Measurements from ENCODE around the gene PLPP1. TPM values are rescaled to one million over a fixed set of nuclear protein-coding genes. Genes with fewer than 3 reads are reported as not detected.

PLPP1 gene
- total and polyA plus RNA-seq, 2 of the 8 experiments (the other 6 are each of a cell fraction or from before 2014, with no cell fraction given), result 43.7 to 91.3 TPM

DNA sequence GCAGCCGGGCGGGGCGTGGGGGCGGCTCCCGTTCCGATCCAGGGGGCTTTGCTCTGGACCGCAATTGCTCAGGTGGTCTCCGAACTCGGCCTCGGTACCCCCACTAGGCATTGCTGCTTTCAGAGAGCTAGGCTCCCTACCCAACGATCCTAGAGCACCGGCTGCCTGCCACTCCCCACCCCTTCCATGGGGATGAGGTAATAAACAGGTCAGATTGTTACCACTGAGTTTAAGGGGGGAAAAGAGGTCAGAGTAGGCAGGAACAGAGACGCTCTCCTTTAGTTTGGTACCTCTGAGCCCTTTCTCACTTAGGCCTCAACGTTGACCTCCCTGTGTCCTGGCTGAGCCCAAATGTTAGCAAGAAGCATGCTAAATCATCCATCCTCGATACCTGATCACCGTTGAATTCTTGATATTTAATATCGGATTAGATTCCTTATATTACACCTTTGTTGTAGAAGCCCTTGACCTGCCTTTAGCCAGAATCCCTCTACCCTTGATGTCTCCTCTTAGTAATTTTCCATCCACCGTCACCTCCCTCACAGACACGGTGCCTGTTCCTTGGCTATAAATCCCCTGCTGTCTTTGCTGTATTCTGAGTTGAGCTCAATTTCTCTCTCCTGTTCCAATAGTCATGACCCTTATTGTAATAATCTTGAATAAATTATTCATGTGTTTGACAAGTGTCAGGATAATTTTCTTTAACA is 588 bp upstream of the PLPP1 start:
- peaks cover 0 to 10% (median 5%) of the 10 kb centered on the region in 4 experiments; a peak in 4 of 7 replicates for H3K4me1 ChIP-seq (replicated peaks in 1 of 4; ENCODE audit: control insufficient read depth in 3 of 4, insufficient read depth in 4 of 4, low read length in 3 of 4)
- 0 out of 2 replicates have a peak overlapping the region, but pooled peaks have one; percentile 23 for H2BK20ac ChIP-seq (ENCODE audit: low read length)
- no peaks in the 10 kb centered on the region for H3K27me3 ChIP-seq (replicated peaks in 1 of 4; ENCODE audit: control insufficient read depth in 3 of 4, extremely low read depth in 1 of 4, insufficient read depth in 3 of 4, low read length in 3 of 4)
- H2BK12ac ChIP-seq (ENCODE audit: low read depth, low read length), result peak overlapping the region; percentile 62
- no peak overlapping the region for H3K23ac ChIP-seq (ENCODE audit: insufficient read length)
- peak overlapping the region; percentile 88; the same call in 1 of the 2 replicates for H2BK15ac ChIP-seq (ENCODE audit: low read length)
- peak overlapping the region; percentile 80; the same call in 1 of the 2 replicates for H3K18ac ChIP-seq (ENCODE audit: extremely low read depth, low read length)
- peak overlapping the region; percentile 73 to 80 (median 79) for H3K4me3 ChIP-seq (ENCODE audit: extremely low read depth in 1 of 4, insufficient read depth in 2 of 4, low read depth in 3 of 4, low read length in 4 of 4)
- DNase-seq (ENCODE audit: low read depth in 1 of 2, low spot score in 2 of 2) (peak in 1 of 2 experiments; percentile 17), FAIRE-seq (peak; percentile 84)
- no peak overlapping the region for H3K14ac ChIP-seq (ENCODE audit: insufficient read length)
- H2AK5ac ChIP-seq (ENCODE audit: low read depth, low read length), result no peak overlapping the region; the same call in 1 of the 2 replicates
- peaks cover 26 to 42% of the 10 kb centered on the region in 2 experiments for H3K79me2 ChIP-seq (ENCODE audit: control insufficient read depth in 1 of 2, insufficient read depth in 2 of 2, low read length in 2 of 2)
- H3K56ac ChIP-seq (replicated peaks; ENCODE audit: insufficient read length, low read depth, low read length), result peak overlapping the region; percentile 80
- H2BK5ac ChIP-seq (ENCODE audit: low read depth, low read length), result peak overlapping the region; percentile 94
- peaks cover 18% of the 10 kb centered on the region for H3K23me2 ChIP-seq (ENCODE audit: low read depth, low read length)
- ChIA-PET CTCF (ENCODE audit: partially characterized antibody) (interaction anchor here (1.5 to 2.2 kb wide), 2 partner anchors 10 to 59 kb away, joined by 4 to 6 read pairs; no protein-coding TSS in a partner anchor), POLR2A (ENCODE audit: partially characterized antibody) (interaction anchor here (0.8 to 2.0 kb wide), 11 partner anchors 9 to 94 kb away, joined by 3 to 4 read pairs (median 3); no protein-coding TSS in a partner anchor)
- H3K79me1 ChIP-seq (ENCODE audit: low read depth, low read length), result peaks cover 6% of the 10 kb centered on the region
- peak overlapping the region; percentile 88 for H4K5ac ChIP-seq (ENCODE audit: insufficient read length, low read depth, low read length)
- peak overlapping the region in 3 of 4 experiments; percentile 59 to 70 (median 64); a peak in 5 of 7 replicates for H3K9ac ChIP-seq (replicated peaks in 1 of 4; ENCODE audit: extremely low read depth in 1 of 4, low read depth in 3 of 4, low read length in 3 of 4)
- H3K4me2 ChIP-seq (ENCODE audit: insufficient read depth in 1 of 2, low read depth in 2 of 2, low read length in 2 of 2), result peak overlapping the region; percentile 81 to 83
- H2BK120ac ChIP-seq (replicated peaks; ENCODE audit: low read depth, low read length), result no peak overlapping the region
- peak overlapping the region; percentile 57 for H4K91ac ChIP-seq (replicated peaks; ENCODE audit: insufficient read length, low read length)
- no peaks in the 10 kb centered on the region for H3K9me3 ChIP-seq (ENCODE audit: insufficient read depth in 2 of 2, low read depth in 1 of 2, low read length in 1 of 2)
- peaks cover 8 to 9% of the 10 kb centered on the region in 2 experiments for H4K20me1 ChIP-seq (replicated peaks in 1 of 2; ENCODE audit: control insufficient read depth in 1 of 2, insufficient read depth in 2 of 2, low read length in 2 of 2)
- peaks cover 0 to 5% (median 1%) of the 10 kb centered on the region in 4 experiments; a peak in 3 of 8 replicates for H3K36me3 ChIP-seq (ENCODE audit: control insufficient read depth in 2 of 4, insufficient read depth in 4 of 4, low read length in 3 of 4)
- WGBS, 2 experiments (ENCODE audit: extremely low coverage in 1 of 2, insufficient coverage in 1 of 2, insufficient read length in 1 of 2, insufficient replicate concordance in 2 of 2, low coverage in 1 of 2, low lambda C conversion rate in 2 of 2, missing lambda C conversion rate in 1 of 2), result 9% methylated on average over 19 of the region's 19 CpGs; no CpG with 5 or more reads in 1 of the 2 experiments
- H2AFZ ChIP-seq (ENCODE audit: low read length), result peak overlapping the region; percentile 74
- H4K8ac ChIP-seq (ENCODE audit: extremely low read depth, insufficient read depth, low read length), result peak overlapping the region; percentile 92; the same call in 1 of the 2 replicates
- H3K27ac ChIP-seq (ENCODE audit: low read depth, low read length), result peak overlapping the region; percentile 84; the same call in 1 of the 2 replicates
- H3K4ac ChIP-seq (replicated peaks; ENCODE audit: insufficient read length, low read depth, low read length), result peak overlapping the region; percentile 96
- TF ChIP-seq, protein P1, sequence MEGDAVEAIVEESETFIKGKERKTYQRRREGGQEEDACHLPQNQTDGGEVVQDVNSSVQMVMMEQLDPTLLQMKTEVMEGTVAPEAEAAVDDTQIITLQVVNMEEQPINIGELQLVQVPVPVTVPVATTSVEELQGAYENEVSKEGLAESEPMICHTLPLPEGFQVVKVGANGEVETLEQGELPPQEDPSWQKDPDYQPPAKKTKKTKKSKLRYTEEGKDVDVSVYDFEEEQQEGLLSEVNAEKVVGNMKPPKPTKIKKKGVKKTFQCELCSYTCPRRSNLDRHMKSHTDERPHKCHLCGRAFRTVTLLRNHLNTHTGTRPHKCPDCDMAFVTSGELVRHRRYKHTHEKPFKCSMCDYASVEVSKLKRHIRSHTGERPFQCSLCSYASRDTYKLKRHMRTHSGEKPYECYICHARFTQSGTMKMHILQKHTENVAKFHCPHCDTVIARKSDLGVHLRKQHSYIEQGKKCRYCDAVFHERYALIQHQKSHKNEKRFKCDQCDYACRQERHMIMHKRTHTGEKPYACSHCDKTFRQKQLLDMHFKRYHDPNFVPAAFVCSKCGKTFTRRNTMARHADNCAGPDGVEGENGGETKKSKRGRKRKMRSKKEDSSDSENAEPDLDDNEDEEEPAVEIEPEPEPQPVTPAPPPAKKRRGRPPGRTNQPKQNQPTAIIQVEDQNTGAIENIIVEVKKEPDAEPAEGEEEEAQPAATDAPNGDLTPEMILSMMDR (IDR thresholded peaks at IDR 0.05; ENCODE audit: control extremely low read depth in 1 of 3, insufficient read depth in 1 of 3, low read depth in 1 of 3, low read length in 3 of 3), result 0 out of 4 replicates have a peak, but pooled peaks of 1 of the 3 experiments have one; percentile 2
- TF ChIP-seq KDM5A (IDR thresholded peaks at IDR 0.05; ENCODE audit: low read length), result no peak
- peak; percentile 52; the same call in 1 of the 2 replicates for TF ChIP-seq PHF8 (conservative IDR thresholded peaks at IDR 0.05; ENCODE audit: low read depth, low read length)
- TF ChIP-seq KDM1A (IDR thresholded peaks at IDR 0.05; ENCODE audit: borderline replicate concordance, low read length), result no peak
- no peak for TF ChIP-seq JUN (IDR thresholded peaks at IDR 0.05; ENCODE audit: low read depth, low read length)
- TF ChIP-seq CHD1 (IDR thresholded peaks at IDR 0.05; ENCODE audit: low read depth, low read length), result no peak
- no peak for TF ChIP-seq RAD21 (IDR thresholded peaks at IDR 0.05 in 1 of 2, conservative IDR thresholded peaks at IDR 0.05 in 1 of 2; ENCODE audit: low read depth in 2 of 2, low read length in 2 of 2)
- TF ChIP-seq BACH1 (IDR thresholded peaks at IDR 0.05; ENCODE audit: low read length), result no peak

All from H1 (cell line).